CD1c-positive myeloid dendritic cell (primary cell): ENCODE data around the gene FAM227B.

Experiments used
- DNase-seq: peaks from one replicate; pipeline ENCODE4 v3.0.0-alpha.2; 2016; ENCODE audit errors: extremely low spot score

Gene FAM227B

GRCh38 chr15:49297584-49297983, 323.0 kb downstream of the FAM227B start:
- DNase-seq, result no peak

- no peak for DNase-seq
Measured at GRCh38 chr15:49296258-49296657, 324.4 kb downstream of the FAM227B start.

- DNase-seq, result no peak
Measured at GRCh38 chr15:49293941-49294340, 326.7 kb downstream of the FAM227B start.

- DNase-seq, result no peak
Measured at GRCh38 chr15:49290191-49290590, 330.4 kb downstream of the FAM227B start.

- DNase-seq, result no peak
Measured at GRCh38 chr15:49288391-49288790, 332.2 kb downstream of the FAM227B start.

GRCh38 chr15:49287481-49287880, 333.1 kb downstream of the FAM227B start:
- no peak for DNase-seq

GRCh38 chr15:49286649-49287404, 333.8 kb downstream of the FAM227B start:
- no peak for DNase-seq

GRCh38 chr15:49282366-49282765, 338.3 kb downstream of the FAM227B start:
- DNase-seq, result no peak

GRCh38 chr15:49279521-49280456, 340.8 kb downstream of the FAM227B start:
- no peak for DNase-seq

- no peak for DNase-seq
Measured at GRCh38 chr15:49278751-49279150, 341.9 kb downstream of the FAM227B start.
